ENCODE data around the gene IFT57.

The IFT57 gene

DNA sequence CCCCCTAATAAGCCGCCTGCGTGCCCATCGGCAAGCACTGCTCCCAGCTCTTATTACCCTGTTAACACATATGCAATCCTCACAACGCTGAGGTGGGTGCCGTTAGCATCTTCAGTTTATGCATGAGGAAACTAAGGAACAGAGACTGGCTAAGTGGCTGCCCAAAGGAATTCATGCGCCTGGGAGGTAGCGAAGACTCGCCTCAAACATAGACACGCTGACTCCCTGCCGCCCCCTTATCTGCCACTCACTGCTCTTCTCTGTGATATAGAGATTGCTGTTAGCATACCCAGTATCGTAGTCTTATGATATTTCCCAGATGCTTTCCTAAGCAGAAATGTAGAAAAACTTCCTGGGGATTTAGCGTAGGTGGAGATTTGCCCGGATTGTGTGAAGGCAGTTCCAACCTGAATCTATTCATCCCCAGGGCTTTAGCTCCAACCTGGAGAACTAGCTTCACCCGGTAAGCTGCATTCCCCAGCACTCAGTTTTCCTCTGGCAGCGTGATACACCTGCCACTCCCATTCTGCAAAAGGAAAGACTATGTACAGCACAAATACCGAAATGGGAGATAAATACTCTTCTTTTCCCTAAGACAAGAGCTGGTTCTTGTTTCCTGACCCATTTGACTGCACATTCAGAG, 107.7 kb downstream of the IFT57 start:
- Histone ChIP-seq H3K9ac (ENCODE audit: low read depth, low read length, poor library complexity, severe bottlenecking) (no peak overlapping the region), H3K27me3 (ENCODE audit: insufficient read depth, low read length, poor library complexity, severe bottlenecking) (no peaks in the 10 kb centered on the region), H3F3A (ENCODE audit: low read depth) (no peaks in the 10 kb centered on the region), H2AFZ (ENCODE audit: low read length) (no peak overlapping the region), H3K36me3 (ENCODE audit: insufficient read depth, low read length) (no peaks in the 10 kb centered on the region), H3K4me3 (ENCODE audit: low read length, poor library complexity, severe bottlenecking) (no peak overlapping the region), H3K9me3 (ENCODE audit: insufficient read depth, low read depth, low read length) (no peaks in the 10 kb centered on the region), H4K20me1 (ENCODE audit: insufficient read depth, low read length, poor library complexity, severe bottlenecking) (no peaks in the 10 kb centered on the region), H3K79me2 (ENCODE audit: insufficient read depth, low read length) (no peaks in the 10 kb centered on the region), H3K4me2 (ENCODE audit: low read depth, low read length, poor library complexity, severe bottlenecking) (no peak overlapping the region), H3K9me2 (replicated peaks; ENCODE audit: low read depth, low read length) (no peaks in the 10 kb centered on the region), H3K4me1 (ENCODE audit: insufficient read depth, low read length, poor library complexity, severe bottlenecking) (peaks cover 28% of the 10 kb centered on the region)
- no peak for TF ChIP-seq EZH2phosphoT487 (IDR thresholded peaks at IDR 0.05; ENCODE audit: borderline replicate concordance)
- TF ChIP-seq, protein P1, sequence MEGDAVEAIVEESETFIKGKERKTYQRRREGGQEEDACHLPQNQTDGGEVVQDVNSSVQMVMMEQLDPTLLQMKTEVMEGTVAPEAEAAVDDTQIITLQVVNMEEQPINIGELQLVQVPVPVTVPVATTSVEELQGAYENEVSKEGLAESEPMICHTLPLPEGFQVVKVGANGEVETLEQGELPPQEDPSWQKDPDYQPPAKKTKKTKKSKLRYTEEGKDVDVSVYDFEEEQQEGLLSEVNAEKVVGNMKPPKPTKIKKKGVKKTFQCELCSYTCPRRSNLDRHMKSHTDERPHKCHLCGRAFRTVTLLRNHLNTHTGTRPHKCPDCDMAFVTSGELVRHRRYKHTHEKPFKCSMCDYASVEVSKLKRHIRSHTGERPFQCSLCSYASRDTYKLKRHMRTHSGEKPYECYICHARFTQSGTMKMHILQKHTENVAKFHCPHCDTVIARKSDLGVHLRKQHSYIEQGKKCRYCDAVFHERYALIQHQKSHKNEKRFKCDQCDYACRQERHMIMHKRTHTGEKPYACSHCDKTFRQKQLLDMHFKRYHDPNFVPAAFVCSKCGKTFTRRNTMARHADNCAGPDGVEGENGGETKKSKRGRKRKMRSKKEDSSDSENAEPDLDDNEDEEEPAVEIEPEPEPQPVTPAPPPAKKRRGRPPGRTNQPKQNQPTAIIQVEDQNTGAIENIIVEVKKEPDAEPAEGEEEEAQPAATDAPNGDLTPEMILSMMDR (conservative IDR thresholded peaks at IDR 0.05; ENCODE audit: low read length) = no peak

DNA sequence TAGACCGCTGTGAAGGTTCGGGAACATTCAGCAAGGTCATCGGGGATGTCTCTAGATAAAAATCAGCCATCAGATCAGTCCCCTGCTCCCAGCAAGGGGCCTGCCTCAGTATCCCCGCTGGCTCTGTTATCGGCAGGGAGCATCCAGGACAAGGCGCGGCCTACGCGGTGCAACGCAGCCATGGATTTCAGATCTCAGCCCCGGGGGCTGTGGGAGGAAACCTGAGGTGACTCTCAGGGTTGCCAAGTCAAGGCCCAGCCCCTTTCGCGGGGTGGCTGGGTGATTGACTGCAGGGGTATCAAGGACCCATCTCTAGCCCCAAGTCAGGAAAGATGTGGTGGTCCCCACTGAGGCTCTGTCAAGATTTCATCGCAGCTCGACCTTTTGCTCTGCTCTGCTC, 108.2 kb downstream of the IFT57 start:
- no peak overlapping the region for H3K4me2 ChIP-seq (ENCODE audit: low read depth, low read length, poor library complexity, severe bottlenecking)
- TF ChIP-seq EZH2phosphoT487 (IDR thresholded peaks at IDR 0.05; ENCODE audit: borderline replicate concordance) = no peak
- TF ChIP-seq, protein P1 (conservative IDR thresholded peaks at IDR 0.05; ENCODE audit: low read length) = no peak
- H3F3A ChIP-seq (ENCODE audit: low read depth) = no peaks in the 10 kb centered on the region
- H2AFZ ChIP-seq (ENCODE audit: low read length) = no peak overlapping the region
- no peaks in the 10 kb centered on the region for H3K9me3 ChIP-seq (ENCODE audit: insufficient read depth, low read depth, low read length)
- H3K9ac ChIP-seq (ENCODE audit: low read depth, low read length, poor library complexity, severe bottlenecking) = no peak overlapping the region
- no peaks in the 10 kb centered on the region for H3K9me2 ChIP-seq (replicated peaks; ENCODE audit: low read depth, low read length)
- no peaks in the 10 kb centered on the region for H3K36me3 ChIP-seq (ENCODE audit: insufficient read depth, low read length)
- H3K27me3 ChIP-seq (ENCODE audit: insufficient read depth, low read length, poor library complexity, severe bottlenecking) = no peaks in the 10 kb centered on the region
- no peaks in the 10 kb centered on the region for H4K20me1 ChIP-seq (ENCODE audit: insufficient read depth, low read length, poor library complexity, severe bottlenecking)
- no peaks in the 10 kb centered on the region for H3K79me2 ChIP-seq (ENCODE audit: insufficient read depth, low read length)
- H3K4me3 ChIP-seq (ENCODE audit: low read length, poor library complexity, severe bottlenecking) = no peak overlapping the region
- H3K4me1 ChIP-seq (ENCODE audit: insufficient read depth, low read length, poor library complexity, severe bottlenecking) = peaks cover 22% of the 10 kb centered on the region

DNA sequence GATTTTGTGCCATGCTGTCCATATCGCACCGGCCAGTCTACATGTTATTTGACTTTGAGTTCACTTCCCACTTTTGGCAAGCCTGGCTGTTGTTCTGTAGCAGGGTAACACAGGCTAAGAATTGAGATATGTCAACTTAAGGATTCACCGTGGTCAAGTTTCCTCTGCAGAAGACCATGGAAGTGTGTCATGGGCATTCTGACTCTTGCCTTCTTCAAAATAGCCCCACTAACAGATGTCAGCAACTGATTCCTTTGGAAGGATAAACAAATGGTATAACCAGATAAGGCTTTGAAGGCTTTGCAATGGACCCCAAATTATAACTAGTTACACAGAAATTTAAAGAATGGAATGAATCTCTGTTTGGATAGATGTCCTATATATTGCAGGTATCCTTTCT, 111.3 kb downstream of the IFT57 start:
- Histone ChIP-seq H3K4me3 (ENCODE audit: low read length, poor library complexity, severe bottlenecking) (no peak overlapping the region), H3K4me1 (ENCODE audit: insufficient read depth, low read length, poor library complexity, severe bottlenecking) (peaks cover 3% of the 10 kb centered on the region), H3K36me3 (ENCODE audit: insufficient read depth, low read length) (no peaks in the 10 kb centered on the region), H3F3A (ENCODE audit: low read depth) (no peaks in the 10 kb centered on the region), H3K9me3 (ENCODE audit: insufficient read depth, low read depth, low read length) (no peaks in the 10 kb centered on the region), H3K27me3 (ENCODE audit: insufficient read depth, low read length, poor library complexity, severe bottlenecking) (no peaks in the 10 kb centered on the region), H3K79me2 (ENCODE audit: insufficient read depth, low read length) (no peaks in the 10 kb centered on the region), H3K9ac (ENCODE audit: low read depth, low read length, poor library complexity, severe bottlenecking) (no peak overlapping the region), H2AFZ (ENCODE audit: low read length) (no peak overlapping the region), H3K9me2 (replicated peaks; ENCODE audit: low read depth, low read length) (no peaks in the 10 kb centered on the region), H3K4me2 (ENCODE audit: low read depth, low read length, poor library complexity, severe bottlenecking) (no peak overlapping the region), H4K20me1 (ENCODE audit: insufficient read depth, low read length, poor library complexity, severe bottlenecking) (no peaks in the 10 kb centered on the region)
- no peak for TF ChIP-seq EZH2phosphoT487 (IDR thresholded peaks at IDR 0.05; ENCODE audit: borderline replicate concordance)
- TF ChIP-seq, protein P1 (conservative IDR thresholded peaks at IDR 0.05; ENCODE audit: low read length) = no peak
